CD14-positive monocyte (primary cell): ENCODE results near the gene PIKFYVE. TPM values are rescaled to one million over a fixed set of nuclear protein-coding genes. Genes with fewer than 3 reads are reported as not detected.

ENCODE experiments used
- DNase-seq, 3 donors: peaks; one replicate each; pipeline ENCODE4 v3.0.0-alpha.2; 2011 to 2022
- H2AFZ ChIP-seq: 2 replicates; pipeline ENCODE4 v1.6.0; 2012; ENCODE audit warnings: mild to moderate bottlenecking, low read depth, low read length, inconsistent platforms; ENCODE audit not compliant: insufficient read depth, poor library complexity, severe bottlenecking
- H3K27ac ChIP-seq, 2 donors: 1 replicate in 1 of 2; 2 replicates in 1 of 2; pipeline ENCODE4 v1.5.1; 2012 to 2013; ENCODE audit warnings: low read length in 2 of 2, control low read depth in 1 of 2, inconsistent platforms in 1 of 2, low read depth in 1 of 2, mild to moderate bottlenecking in 1 of 2
- H3K27me3 ChIP-seq, 2 donors: one replicate each; pipeline versions ENCODE4 v1.6.0 to v1.6.1; 2011 to 2013; ENCODE audit warnings: low read length in 2 of 2; ENCODE audit not compliant: control insufficient read depth in 2 of 2, insufficient read depth in 2 of 2
- H3K36me3 ChIP-seq, 2 donors: replicated peaks in 1 of 2; 1 replicate in 1 of 2; 2 replicates in 1 of 2; pipeline versions ENCODE4 v1.5.1 to v1.6.1; 2012 to 2013; ENCODE audit warnings: low read length in 2 of 2, control low read depth in 1 of 2, inconsistent platforms in 1 of 2, mild to moderate bottlenecking in 1 of 2; ENCODE audit not compliant: insufficient read depth in 2 of 2, control insufficient read depth in 1 of 2
- H3K4me1 ChIP-seq, 2 donors: 1 replicate in 1 of 2; 2 replicates in 1 of 2; pipeline versions ENCODE4 v1.5.1 to v1.6.1; 2012 to 2013; ENCODE audit warnings: low read length in 2 of 2, control low read depth in 1 of 2, inconsistent platforms in 1 of 2, mild to moderate bottlenecking in 1 of 2, moderate library complexity in 1 of 2; ENCODE audit not compliant: insufficient read depth in 2 of 2, control insufficient read depth in 1 of 2
- H3K4me2 ChIP-seq: replicated peaks from 2 replicates; pipeline ENCODE3; 2012; ENCODE audit warnings: low read length, moderate library complexity, mild to moderate bottlenecking; ENCODE audit not compliant: poor library complexity, severe bottlenecking; ENCODE audit errors: extremely low read depth
- H3K4me3 ChIP-seq, 3 experiments: fragments of 200-600 bp in 1 of 3; sonication (generic) in 1 of 3; replicated peaks in 1 of 3; 1 replicate in 2 of 3; 2 replicates in 1 of 3; pipeline ENCODE4 v1.5.1; 2011 to 2013; ENCODE audit warnings: low read length in 3 of 3, mild to moderate bottlenecking in 3 of 3, control low read depth in 2 of 3, low read depth in 2 of 3, inconsistent platforms in 1 of 3, moderate library complexity in 1 of 3
- H3K79me2 ChIP-seq: 2 replicates; pipeline ENCODE4 v1.6.0; 2012; ENCODE audit warnings: mild to moderate bottlenecking, control low read depth, inconsistent platforms, low read length, moderate library complexity; ENCODE audit not compliant: insufficient read depth
- H3K9ac ChIP-seq: 2 replicates; pipeline ENCODE4 v1.6.0; 2017; ENCODE audit warnings: low read length, mild to moderate bottlenecking; ENCODE audit not compliant: insufficient read depth, poor library complexity, severe bottlenecking
- H3K9me3 ChIP-seq, 2 donors: replicated peaks in 1 of 2; 1 replicate in 1 of 2; 2 replicates in 1 of 2; pipeline versions ENCODE4 v1.5.1 to v1.6.1; 2012 to 2013; ENCODE audit warnings: low read length in 2 of 2, control low read depth in 1 of 2; ENCODE audit not compliant: control insufficient read depth in 1 of 2, insufficient read depth in 1 of 2
- H4K20me1 ChIP-seq: 2 replicates; pipeline ENCODE4 v1.6.0; 2012; ENCODE audit warnings: mild to moderate bottlenecking, low read length, control low read depth, moderate library complexity; ENCODE audit not compliant: insufficient read depth
- H3K27ac Mint-ChIP-seq, 7 donors: one replicate each; pipeline ENCODE4 v1.8.0; 2020; ENCODE audit warnings: mild to moderate bottlenecking in 7 of 7, mixed read lengths in 7 of 7, moderate library complexity in 6 of 7, inconsistent platforms in 2 of 7
- H3K27me3 Mint-ChIP-seq, 3 donors: one replicate each; pipeline ENCODE4 v1.8.0; 2021 to 2022; ENCODE audit warnings: low read depth in 3 of 3, mild to moderate bottlenecking in 3 of 3, mixed read lengths in 3 of 3, moderate library complexity in 3 of 3, inconsistent platforms in 1 of 3
- H3K36me3 Mint-ChIP-seq, 2 donors: one replicate each; pipeline ENCODE4 v1.8.0; 2020; ENCODE audit warnings: mixed read lengths in 2 of 2, inconsistent platforms in 1 of 2, mild to moderate bottlenecking in 1 of 2
- H3K4me1 Mint-ChIP-seq: one replicate; pipeline ENCODE4 v1.8.0; 2020; ENCODE audit warnings: mild to moderate bottlenecking, mixed read lengths
- H3K4me3 Mint-ChIP-seq, 2 donors: one replicate each; pipeline ENCODE4 v1.8.0; 2020; ENCODE audit warnings: mild to moderate bottlenecking in 2 of 2, mixed read lengths in 2 of 2, moderate library complexity in 1 of 2
- H3K9me3 Mint-ChIP-seq, 7 donors: one replicate each; pipeline ENCODE4 v1.8.0; 2020 to 2022; ENCODE audit warnings: mixed read lengths in 7 of 7, mild to moderate bottlenecking in 6 of 7, moderate library complexity in 6 of 7, inconsistent platforms in 2 of 7
- WGBS: methylation state at CpG from one replicate; pipeline ENCODE4 v1.1.5; 2013; ENCODE audit warnings: missing lambda C conversion rate; ENCODE audit not compliant: insufficient coverage; 5-methylcytosine and 5-hydroxymethylcytosine counted together
- intact Hi-C, 2 donors: fragments of 100-400 bp; cut with micrococcal nuclease; formaldehyde crosslinking; loops; one replicate each; pipeline versions ENCODE4 v1.15.0 to v1.15.1; 2023
- polyA plus RNA-seq, 3 donors: library from polyadenylated mRNA; depleted of rRNA in 1 of 3; unstranded in 2 of 3; stranded (reverse) in 1 of 3; fragments of 300-500 nt in 2 of 3; fragments of >200 nt in 1 of 3; fragmentation: Illumina TruSeq in 2 of 3; gene quantifications; 1 replicate in 2 of 3; 2 replicates in 1 of 3; pipeline ENCODE4 v1.2.3, GENCODE V29; 2012 to 2021
- TF ChIP-seq, protein P1 (sequence below): fragments of 200-600 bp; IDR thresholded peaks from one replicate; pipeline ENCODE4 v1.8.0; 2022; ENCODE audit warnings: antibody characterized with exemption, mild to moderate bottlenecking

The PIKFYVE gene
- polyA plus RNA-seq, 3 donors: 3.5 to 17.6 (median 6.2) TPM

DNA sequence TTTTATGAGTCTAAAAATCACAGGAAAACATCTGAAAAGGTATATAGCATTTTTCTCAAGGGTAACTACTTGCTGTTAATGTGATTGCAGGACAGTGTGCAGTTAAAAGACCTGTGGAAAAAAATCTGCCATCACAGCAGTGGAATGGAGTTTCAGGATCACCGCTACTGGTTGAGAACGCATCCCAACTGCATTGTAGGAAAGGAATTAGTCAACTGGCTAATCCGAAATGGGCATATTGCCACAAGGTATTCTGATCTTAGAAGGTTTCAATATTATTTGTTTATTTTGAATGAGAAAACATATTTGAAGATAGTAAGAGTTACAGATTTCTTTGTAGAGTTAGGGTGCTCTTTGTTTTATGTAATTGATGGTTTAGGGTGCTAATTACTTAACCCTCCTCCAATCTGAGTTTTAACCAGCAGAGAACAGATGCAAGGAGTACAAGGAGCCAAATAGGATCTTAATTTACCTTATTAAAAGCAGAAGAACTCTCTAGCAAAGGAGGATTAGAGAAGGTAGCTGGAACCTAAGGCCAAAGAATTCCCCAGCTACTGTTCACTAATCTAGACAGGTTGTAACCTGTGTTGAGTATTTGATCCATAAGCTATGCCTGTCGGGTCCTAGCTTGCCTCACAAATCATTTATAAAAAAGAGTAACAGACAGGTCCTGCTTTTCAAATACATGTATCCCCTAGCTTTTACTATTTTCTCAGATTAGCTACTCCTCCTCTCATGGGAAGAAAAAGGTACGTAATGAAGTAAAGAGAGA is 35.0 kb downstream of the PIKFYVE start:
- intact Hi-C loops: no loop called here
- H3K4me3 Mint-ChIP-seq: no peak overlapping the region
- H3K4me1 Mint-ChIP-seq: peaks cover 12% of the 10 kb centered on the region

GRCh38 chr2:208304157-208304556 is 38.1 kb downstream of the PIKFYVE start:
- 94% methylated on average over 3 of the region's 4 CpGs for WGBS
- Histone ChIP-seq H2AFZ (no peak overlapping the region), H3K27me3 (no peaks in the 10 kb centered on the region), H3K4me3 (no peak overlapping the region), H4K20me1 (peaks cover 3% of the 10 kb centered on the region), H3K9me3 (no peaks in the 10 kb centered on the region), H3K4me1 (no peaks in the 10 kb centered on the region), H3K36me3 (peaks cover 69 to 100% of the 10 kb centered on the region in 2 donors), H3K9ac (no peak overlapping the region), H3K79me2 (no peaks in the 10 kb centered on the region), H3K27ac (no peak overlapping the region), H3K4me2 (no peak overlapping the region)
- peaks cover 76 to 93% of the 10 kb centered on the region in 2 donors for H3K36me3 Mint-ChIP-seq
- H3K27me3 Mint-ChIP-seq: no peaks in the 10 kb centered on the region
- no peak overlapping the region for H3K4me3 Mint-ChIP-seq
- H3K9me3 Mint-ChIP-seq: no peaks in the 10 kb centered on the region
- TF ChIP-seq, protein P1, sequence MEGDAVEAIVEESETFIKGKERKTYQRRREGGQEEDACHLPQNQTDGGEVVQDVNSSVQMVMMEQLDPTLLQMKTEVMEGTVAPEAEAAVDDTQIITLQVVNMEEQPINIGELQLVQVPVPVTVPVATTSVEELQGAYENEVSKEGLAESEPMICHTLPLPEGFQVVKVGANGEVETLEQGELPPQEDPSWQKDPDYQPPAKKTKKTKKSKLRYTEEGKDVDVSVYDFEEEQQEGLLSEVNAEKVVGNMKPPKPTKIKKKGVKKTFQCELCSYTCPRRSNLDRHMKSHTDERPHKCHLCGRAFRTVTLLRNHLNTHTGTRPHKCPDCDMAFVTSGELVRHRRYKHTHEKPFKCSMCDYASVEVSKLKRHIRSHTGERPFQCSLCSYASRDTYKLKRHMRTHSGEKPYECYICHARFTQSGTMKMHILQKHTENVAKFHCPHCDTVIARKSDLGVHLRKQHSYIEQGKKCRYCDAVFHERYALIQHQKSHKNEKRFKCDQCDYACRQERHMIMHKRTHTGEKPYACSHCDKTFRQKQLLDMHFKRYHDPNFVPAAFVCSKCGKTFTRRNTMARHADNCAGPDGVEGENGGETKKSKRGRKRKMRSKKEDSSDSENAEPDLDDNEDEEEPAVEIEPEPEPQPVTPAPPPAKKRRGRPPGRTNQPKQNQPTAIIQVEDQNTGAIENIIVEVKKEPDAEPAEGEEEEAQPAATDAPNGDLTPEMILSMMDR: no peak
- H3K27ac Mint-ChIP-seq: no peak overlapping the region
- DNase-seq: no peak
- H3K4me1 Mint-ChIP-seq: no peaks in the 10 kb centered on the region
- intact Hi-C loops: no loop called here

More for the DNA sequence above, 35.0 kb downstream of the PIKFYVE start:
- Histone ChIP-seq H3K79me2 (peaks cover 26% of the 10 kb centered on the region), H2AFZ (no peak overlapping the region), H3K27me3 (no peaks in the 10 kb centered on the region), H3K9ac (no peak overlapping the region), H3K4me2 (no peak overlapping the region), H3K36me3 (peaks cover 76 to 79% of the 10 kb centered on the region in 2 donors), H3K27ac (no peak overlapping the region), H4K20me1 (peaks cover 29% of the 10 kb centered on the region), H3K4me3 (no peak overlapping the region), H3K4me1 (peaks cover 3 to 7% of the 10 kb centered on the region in 2 donors), H3K9me3 (no peaks in the 10 kb centered on the region)
- no peak for DNase-seq
- no peaks in the 10 kb centered on the region for H3K9me3 Mint-ChIP-seq
- H3K27me3 Mint-ChIP-seq: no peaks in the 10 kb centered on the region
- H3K27ac Mint-ChIP-seq: no peak overlapping the region
- peaks cover 74 to 81% of the 10 kb centered on the region in 2 donors for H3K36me3 Mint-ChIP-seq
- WGBS: 93% methylated on average over 2 of the region's 5 CpGs
- TF ChIP-seq, protein P1: no peak
